GM21390 (cell line): ENCODE data around the gene F7.
"Not testable (repeated sequence)": the region's sequence is repeated elsewhere in the genome, so short reads cannot be mapped to it uniquely, and the experiment has no call there.

Experiments
- ATAC-seq: cut with Tn5 transposase; IDR thresholded peaks from one replicate; pipeline ENCODE4 v1.9.1; 2021; ENCODE audit not compliant: unreplicated experiment

F7 gene

GRCh38 chr13:113105032-113105920 is at the start of gene F7:
Gene F7, plus strand, starts transcription at chr13:113105791. Its CDS starts 51 bp downstream, at chr13:113105842.
- no peak for ATAC-seq

- no peak for ATAC-seq
Measured at GRCh38 chr13:113057084-113057483, 48.5 kb upstream of the F7 start.

GRCh38 chr13:113057559-113057958 is 48.0 kb upstream of the F7 start:
- not testable (repeated sequence) for ATAC-seq

- no peak for ATAC-seq
Measured at GRCh38 chr13:113058129-113058987, 47.2 kb upstream of the F7 start.

- ATAC-seq: no peak
Measured at GRCh38 chr13:113058988-113059850, 46.4 kb upstream of the F7 start.

GRCh38 chr13:113059891-113060290 is 45.7 kb upstream of the F7 start:
- ATAC-seq: no peak

GRCh38 chr13:113060557-113061270 is 44.9 kb upstream of the F7 start:
- ATAC-seq: no peak

GRCh38 chr13:113061271-113061625 is 44.3 kb upstream of the F7 start:
- ATAC-seq: no peak

GRCh38 chr13:113061796-113062425 is 43.7 kb upstream of the F7 start:
- ATAC-seq: no peak

- ATAC-seq: no peak
Measured at GRCh38 chr13:113062691-113063090, 42.9 kb upstream of the F7 start.

- ATAC-seq: no peak
Measured at GRCh38 chr13:113063091-113063491, 42.5 kb upstream of the F7 start.

GRCh38 chr13:113064000-113064533 is 41.5 kb upstream of the F7 start:
- no peak for ATAC-seq

- ATAC-seq: no peak
Measured at GRCh38 chr13:113064534-113065405, 40.8 kb upstream of the F7 start.

- ATAC-seq: no peak
Measured at GRCh38 chr13:113065406-113066141, 40.0 kb upstream of the F7 start.

- ATAC-seq: no peak
Measured at GRCh38 chr13:113066142-113066455, 39.5 kb upstream of the F7 start.

- no peak for ATAC-seq
Measured at GRCh38 chr13:113066746-113067145, 38.8 kb upstream of the F7 start.

GRCh38 chr13:113069861-113070805 is 35.5 kb upstream of the F7 start:
- ATAC-seq: no peak
